Right lobe of liver (tissue), 4 donors: ENCODE measurements around the gene IGSF21.

Source experiments
- CTCF ChIP-seq, 4 donors: fragments of 200-600 bp in 3 of 4; fragments of 450-650 bp in 1 of 4; IDR thresholded peaks; one replicate each; pipeline versions ENCODE4 v1.5.1 to v1.8.0; 2016 to 2022; ENCODE audit warnings: antibody characterized with exemption in 4 of 4, mild to moderate bottlenecking in 2 of 4
- POLR2A ChIP-seq: fragments of 450-650 bp; IDR thresholded peaks from one replicate; pipeline ENCODE4 v1.6.1; 2017; ENCODE audit warnings: antibody characterized with exemption, mild to moderate bottlenecking
- donor health status: DM: no; HTN: no; CAD: no.
- donor health status: DM: no; HTN: no; CAD: no.
- donor health status: DM: no; HTN: yes; CAD: no.

- no peak for TF ChIP-seq POLR2A
- TF ChIP-seq CTCF (IDR thresholded peaks at IDR 0.05), result no peak
These were observed 184.9 kb downstream of the IGSF21 start for GRCh38 chr1:18292531-18292930.
